ENCODE data around the gene KCNQ2.
A peak's percentile ranks its signal among the peaks of the same experiment; 100 is the strongest.

The KCNQ2 gene

DNA sequence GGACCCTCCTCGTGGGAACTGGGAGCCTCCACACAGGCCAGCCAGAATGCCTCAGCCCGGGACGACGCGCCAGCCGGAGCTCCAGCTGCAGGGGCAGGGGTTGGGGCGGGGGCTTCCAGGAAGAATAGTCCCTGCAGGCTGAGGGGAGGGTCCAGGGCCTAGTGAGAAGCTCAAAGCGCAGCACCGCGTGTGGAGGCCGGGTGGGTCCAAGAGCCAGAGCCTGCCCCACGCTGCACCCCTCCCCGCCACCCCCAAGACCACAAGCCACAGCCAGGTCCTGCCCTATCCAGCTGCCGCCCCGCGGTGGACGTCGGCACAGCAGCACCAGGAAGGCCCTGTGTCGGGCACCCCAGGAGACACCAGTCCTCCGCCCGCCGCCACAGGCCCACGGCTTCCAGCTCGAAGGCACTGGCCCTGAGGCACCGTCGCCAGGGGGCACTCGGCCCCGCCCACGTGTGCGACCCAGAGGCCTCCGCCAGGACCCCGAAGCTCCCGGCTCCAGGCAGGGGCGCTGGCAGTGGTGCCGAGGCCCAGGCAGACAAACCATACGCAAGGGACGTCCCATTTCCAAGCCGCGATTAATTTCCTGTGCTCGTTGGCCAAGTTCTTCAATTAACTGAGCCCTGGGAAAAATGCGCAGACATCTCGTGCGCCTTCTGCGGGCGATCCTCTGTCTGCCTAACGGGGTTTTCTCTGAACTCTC lies 19.5 kb downstream of the KCNQ2 start:
- DNase-seq = no peak

DNA sequence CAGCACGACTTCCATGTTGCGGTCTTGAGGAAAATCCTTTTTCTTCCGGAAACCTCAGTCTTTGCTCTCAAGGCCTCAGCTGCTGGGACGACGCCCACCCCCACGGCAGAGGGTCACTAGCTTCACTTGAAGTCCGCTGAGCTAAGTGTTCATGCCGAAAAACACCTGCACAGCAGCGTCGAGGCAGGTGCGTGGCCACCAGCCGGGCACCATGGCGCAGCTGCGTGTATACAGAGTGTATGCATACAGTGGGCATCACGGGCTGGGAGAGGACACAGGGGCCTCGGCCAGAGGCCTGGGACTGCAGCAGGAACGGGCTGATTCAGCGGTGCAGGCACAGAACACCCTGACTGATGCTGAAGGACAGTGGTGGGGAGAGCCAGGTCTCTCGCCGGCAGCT lies 20.1 kb downstream of the KCNQ2 start:
- DNase-seq = no peak

DNA sequence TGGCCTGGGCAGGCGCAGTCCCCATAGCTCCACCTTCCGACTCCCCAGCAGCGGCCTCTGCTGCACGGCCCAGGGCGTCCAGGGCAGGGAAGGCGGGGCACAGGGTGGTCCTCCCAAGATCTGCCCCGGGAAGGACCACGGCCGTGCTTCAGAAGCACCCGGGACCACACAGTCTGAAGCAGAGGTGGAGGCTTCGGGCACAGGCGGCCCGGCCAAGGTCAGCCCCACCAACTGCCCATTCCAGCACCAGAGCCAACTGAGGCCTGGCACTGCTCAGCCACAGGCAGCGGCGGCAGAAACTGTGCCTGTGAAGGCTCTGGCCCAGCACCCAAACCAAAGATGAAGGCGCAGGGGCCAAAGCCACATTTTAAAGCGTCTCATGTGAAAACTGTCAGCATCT lies 20.6 kb downstream of the KCNQ2 start:
- DNase-seq = no peak

DNA sequence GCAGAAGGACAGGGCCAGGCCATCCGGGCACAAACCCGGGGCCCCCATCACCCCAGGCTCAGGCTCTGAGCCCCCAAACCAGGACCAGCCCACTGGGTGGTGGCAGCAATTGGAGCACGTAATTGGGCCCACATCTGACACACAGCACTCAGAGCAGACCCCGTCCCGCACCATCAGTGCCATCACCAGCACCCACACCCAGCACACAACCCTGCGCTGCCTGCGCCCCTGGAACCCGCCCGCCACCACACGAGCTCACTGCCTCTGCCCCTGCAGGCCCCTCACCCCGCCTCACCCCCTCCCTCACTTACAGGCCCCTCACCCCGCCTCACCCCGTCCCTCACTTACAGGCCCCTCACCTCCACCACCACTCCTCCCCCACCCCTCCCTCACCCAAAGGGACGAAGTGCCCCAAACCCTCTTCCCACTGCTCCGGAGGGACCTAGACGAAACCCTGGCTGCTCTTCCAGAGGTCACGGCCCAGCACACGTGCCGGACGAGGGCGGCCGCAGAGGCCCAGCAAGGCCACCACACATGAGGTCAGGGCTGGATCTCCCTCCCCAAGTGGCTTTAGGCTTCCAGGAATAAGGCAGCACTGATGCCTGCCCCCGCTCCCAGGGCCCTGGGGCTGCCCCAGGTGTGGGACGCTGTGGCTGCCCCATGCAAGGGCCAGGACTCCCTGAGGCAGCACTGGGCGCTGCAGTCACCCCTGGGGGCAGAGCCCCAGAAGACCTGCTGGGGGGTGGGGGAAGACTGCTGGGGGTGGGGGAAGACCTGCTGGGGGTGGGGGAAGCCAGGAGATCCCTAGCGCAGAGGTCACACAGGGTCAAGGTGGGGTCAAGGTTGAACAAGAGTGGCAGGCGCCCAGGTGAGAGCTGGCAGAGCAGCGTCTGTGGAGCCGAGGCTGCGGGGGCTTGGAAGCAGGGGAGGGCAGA lies 22.4 kb downstream of the KCNQ2 start:
- DNase-seq = no peak

DNA sequence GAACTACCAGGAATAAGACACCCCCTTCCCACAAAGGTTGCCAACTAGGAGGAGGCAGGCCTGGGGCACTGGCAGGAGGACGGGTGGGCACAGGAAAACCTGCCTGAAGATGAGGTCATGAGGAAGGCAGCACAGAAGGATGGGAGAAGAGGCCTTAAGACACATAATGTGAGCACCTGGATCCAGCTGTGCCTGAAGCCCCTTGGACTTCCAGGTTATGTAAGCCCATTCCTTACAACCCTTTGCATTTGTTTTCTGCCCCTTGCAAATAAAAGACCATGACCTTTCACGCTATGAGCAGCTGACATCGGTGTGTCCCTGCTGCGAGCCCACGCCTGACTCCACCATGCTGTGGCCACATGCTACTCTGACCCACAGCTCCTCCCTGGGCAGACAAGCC lies 23.4 kb downstream of the KCNQ2 start:
- no peak for DNase-seq

DNA sequence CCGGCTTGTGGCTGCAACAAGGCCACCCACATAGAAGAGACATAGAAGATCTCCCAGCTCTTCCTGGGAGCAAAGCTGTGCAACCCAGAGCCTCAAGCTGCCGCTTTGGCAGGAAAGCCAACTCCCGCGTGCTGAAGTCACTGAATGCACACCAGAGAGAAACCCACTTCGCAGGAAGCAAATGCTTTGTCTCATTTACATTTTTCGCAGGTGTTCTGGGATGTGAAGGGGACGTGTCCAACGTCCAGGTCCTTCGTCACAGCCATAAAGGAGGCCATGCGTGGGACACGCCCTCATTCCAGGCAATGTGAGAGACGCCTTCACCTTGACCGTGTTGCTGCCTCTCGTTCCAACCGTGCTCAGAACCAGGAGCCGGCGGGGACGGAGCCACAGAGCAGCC lies 24.4 kb downstream of the KCNQ2 start:
- DNase-seq = peak in 1 of 14 donors; percentile 41

DNA sequence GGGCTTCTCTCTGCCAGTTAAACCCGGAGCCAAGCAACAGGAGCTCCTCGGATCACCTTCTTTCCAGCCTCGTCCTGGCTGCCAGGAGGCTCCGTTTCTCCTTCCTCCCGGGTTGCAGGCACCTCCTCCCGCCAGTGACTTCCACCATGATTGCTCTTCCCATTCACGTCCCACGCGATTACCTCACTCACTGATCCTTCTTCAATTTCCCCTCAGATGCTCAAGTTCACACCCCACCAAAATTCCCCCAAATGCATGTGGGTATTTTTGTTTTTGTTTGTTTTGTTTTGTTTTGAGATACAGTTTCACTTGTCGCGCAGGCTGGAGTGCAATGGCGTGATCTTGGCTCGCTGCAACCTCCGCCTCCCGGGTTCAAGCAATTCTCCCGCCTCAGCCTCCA lies 25.1 kb downstream of the KCNQ2 start:
- DNase-seq = no peak

DNA sequence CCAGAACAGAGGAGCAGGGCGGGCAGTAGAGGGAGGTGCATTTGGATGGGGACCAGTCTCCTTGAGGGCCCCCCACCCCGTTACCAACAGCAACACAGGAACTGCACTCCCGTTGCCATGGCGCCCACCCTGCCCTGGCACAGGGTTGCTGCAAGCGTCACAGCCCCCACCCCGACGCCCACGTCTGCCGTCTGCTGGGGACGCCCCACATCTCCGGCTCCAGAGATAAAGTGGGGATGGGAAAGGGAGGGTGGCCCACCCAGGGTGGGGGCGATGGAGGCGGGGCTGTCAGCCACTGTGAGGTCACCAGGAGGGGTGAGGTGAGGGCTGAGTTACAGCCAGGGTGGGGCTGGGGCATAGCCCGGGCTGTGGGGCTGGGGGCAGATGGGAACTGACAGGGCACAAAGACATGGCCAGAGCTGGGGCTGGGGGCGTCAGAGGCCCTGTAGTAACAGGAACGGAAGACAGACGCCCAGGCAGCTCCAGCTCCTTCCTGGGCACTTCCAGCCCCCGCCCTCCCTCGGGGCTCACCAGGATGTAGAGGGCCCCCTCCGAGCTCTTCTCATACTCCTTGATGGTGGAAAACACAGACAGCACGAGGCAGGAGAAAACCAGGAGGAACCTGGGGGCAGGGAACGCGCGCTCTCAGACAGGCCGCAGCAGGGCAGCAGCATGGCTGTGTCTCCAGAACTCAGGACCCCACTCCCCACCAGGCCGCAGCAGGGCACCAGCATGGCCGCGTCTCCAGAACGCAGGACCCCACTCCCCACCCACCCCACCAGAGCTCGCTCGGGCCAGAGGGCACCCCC lies 26.0 kb downstream of the KCNQ2 start:
- DNase-seq = no peak

DNA sequence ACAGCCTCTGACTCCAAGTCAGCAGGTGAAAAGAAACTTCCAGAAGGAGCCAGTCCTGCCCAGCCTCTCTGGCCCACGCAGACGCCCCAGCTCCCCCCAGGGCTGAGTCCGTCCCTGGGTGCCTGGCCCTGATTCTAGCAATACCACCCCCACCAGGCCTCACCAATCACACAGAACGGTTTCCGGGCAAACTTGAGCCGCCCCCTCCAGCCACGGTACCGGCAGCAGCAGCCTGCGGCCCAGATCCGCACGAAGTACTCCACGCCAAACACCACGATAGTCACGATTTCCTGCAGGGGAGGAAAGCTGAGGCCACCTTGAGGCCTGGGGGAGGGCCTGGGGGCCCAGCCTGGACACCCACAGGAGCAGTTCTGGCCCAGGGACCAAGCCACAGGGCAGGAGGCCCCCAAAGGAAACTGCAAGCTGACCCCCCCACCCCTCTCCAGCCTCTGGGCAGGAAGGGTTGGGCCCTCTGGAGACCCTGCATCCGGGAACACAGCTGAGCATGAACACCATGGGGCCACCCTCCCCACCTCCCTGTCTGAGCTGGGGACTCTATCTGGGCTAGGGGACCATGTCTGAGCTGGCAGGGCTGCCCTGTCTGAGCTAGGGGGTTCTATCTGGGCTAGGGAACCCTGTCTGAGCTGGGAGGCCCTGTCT lies 27.2 kb downstream of the KCNQ2 start:
- DNase-seq = no peak

DNA sequence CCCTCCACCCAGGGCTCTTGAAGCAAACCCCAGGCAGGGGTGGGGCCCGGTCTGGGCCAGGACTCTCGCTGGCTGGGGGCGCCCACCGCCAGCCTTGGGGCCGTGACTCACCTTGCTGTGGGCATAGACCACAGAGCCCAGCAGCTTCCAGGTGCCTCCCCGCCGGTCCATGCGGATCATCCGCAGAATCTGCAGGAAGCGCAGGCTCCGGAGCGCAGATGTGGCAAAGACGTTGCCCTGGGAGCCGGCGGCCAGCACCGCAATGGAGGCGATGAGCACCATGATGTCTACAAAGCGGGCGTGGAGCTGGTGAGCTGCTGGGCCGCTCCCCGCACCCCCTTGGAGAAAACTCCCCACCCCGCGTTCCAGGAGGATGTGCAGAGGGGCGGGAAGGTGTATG lies 27.9 kb downstream of the KCNQ2 start:
- no peak for DNase-seq

DNA sequence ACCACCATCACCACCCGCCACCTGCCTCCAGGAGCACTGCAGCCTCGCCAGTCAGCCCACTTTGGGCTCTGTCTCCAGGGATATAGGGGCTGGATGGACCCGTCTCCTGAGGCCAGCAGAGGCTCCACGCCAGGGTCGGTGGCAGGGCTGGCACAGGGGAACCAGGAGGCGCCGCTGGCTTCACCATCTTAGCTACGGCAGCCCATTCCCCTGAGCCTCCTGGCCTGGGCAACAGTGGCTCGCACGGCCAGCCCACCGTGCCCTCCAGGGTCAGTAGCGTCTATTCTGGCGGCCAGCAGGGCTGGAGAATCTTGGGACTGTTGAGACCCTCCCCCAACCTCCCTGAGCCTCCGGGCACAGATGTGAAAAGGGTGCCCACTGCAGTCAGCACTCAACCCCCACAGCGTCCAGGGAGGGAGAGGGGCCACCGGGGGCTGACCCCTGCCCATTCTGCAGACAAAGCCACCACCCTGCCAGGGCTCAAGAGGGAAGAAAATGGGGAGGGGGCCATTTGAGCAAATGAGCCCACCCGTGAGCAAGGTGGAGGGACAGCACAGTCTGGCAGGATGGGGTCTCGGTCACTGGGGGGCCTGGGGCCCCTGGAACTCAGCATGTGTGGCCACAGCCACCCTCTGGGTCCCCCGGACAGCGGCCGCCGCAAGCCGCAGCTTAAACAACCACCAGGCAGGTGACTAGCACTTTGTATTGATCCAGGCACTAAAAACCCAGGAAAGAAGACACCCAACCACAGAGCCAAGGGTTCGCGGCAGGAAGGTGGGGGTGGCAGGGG lies 28.7 kb downstream of the KCNQ2 start:
- no peak for DNase-seq

DNA sequence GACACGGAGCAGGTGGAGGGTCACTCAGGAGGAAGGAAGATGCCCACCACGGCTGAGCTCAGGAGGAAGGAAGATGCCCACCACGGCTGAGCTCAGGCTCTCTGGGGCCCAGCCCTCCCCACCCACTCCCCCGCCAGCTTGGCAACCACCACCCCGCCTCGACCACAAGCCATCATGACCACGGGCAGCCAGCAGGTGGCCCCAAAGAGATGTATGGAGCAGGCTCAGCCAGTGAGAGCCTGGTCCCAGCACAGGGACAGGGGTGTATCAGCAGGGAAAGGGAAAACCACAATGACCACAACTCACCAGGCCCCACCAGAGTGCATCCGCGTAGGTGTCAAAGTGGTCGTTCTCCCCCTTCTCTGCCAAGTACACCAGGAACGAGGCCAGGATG lies 30.4 kb downstream of the KCNQ2 start:
- DNase-seq = peak in 1 of 14 donors; percentile 60

DNA sequence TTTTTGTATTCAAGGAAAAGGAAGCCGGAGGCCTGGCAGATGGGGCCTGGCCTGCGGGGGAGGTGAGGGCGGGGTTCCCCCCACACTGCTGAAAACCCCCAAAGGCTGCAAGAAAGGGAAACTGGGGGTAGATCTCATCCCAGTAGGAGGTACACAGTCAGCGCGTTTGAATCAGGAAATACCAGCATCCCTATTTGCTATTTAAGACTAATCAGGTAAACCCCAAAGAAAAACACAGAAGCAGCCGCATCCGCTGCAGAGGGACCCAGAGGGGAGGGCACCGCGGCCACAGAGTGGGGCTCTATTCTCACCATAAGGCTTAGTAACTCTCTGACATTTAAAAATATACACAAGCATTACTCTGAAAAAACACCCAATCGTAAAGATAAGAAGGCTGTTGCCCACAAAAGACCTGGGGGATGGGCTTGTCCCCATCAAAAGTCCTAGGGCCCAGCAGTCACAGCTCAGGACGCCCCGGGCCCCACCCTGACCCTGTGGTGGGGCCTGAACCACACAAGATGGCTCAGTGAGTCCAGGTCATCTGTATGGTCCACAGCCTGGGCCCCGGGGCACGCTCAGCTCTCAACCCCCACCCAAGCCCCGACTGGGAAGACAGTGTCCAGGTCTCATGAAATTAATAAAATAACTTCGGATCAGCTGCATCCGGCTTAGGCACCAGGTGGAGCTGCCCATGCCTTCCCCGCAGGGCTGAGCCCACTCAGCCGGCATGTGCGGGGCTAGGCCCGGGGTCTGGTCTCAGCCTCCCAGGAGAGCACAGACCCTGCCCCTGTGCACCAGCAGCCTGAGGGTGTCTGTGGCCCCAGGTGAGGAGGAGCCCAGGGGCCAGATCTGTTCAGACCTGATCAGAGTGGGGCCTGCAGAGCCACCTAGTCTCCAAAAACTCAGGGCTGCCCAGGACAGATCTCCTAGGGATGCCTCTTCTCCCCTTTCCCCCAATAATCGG lies 31.0 kb downstream of the KCNQ2 start:
- DNase-seq = no peak

DNA sequence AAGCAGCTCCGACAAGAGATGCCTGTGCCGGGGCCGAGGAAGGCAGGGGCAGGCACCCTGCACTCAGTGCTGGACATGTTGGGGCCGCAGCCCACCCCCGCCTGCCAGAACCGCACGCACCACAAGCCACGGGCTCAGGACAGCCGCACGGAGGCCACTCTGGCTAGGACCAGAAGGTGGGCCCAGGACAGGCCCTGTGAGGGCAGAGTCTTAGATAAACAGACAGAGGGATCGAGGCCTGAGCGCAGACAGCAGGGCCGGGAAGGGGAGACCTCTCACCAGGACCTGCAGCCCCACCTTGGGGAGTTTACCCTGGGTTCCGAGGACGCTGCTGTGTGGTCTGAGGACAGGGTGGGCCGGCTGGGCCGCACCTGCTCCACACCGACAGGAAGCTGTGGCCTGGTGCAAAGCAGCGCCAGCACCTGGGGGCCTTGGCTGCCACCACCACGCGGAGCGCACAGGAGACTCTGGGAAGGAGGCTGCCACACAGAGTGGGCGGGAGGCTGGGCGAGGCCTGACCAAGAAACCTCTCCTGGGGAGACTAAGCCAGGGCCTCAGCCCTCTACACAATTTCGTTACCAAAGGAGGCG lies 32.0 kb downstream of the KCNQ2 start:
- no peak for DNase-seq

DNA sequence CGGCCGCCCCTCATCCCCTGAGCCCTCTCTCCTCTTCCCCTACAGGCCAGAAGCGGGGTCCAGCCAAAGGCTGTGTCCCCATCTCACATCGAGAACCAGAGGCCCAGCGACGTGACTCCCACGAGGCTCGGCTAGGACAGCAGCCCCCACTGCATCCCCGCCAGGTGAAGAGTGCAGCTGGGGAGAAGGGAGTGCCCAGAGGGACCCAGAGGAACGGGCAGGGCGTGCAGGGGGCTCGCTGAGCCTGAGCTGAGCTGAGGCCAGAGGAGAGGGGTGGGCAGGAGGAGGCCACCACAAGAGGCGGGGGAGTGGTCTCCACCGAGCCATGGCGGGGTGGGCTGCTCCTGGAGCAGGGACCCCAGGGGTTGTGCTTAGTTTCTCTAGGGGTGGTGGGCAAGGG lies 32.6 kb downstream of the KCNQ2 start:
- DNase-seq = no peak

DNA sequence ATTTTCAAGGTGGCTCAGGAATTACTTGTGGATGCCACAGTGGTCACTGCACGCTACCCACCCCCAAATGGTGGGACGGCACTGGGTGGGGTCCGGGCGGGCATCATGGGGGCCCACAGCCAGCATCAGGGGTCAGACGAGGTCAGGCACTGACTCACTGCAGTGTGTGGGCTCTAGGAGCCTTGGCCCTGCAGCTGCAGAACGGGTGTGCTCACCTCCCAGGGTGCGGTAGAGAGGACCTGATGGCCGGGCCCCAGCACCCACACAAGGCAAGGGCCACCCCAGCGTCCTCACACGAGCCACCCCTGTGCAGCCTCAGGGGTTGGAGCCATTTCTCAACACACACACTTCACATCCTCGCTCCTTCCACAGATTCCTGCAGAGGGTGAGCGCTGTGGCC lies 34.3 kb downstream of the KCNQ2 start:
- no peak for DNase-seq

DNA sequence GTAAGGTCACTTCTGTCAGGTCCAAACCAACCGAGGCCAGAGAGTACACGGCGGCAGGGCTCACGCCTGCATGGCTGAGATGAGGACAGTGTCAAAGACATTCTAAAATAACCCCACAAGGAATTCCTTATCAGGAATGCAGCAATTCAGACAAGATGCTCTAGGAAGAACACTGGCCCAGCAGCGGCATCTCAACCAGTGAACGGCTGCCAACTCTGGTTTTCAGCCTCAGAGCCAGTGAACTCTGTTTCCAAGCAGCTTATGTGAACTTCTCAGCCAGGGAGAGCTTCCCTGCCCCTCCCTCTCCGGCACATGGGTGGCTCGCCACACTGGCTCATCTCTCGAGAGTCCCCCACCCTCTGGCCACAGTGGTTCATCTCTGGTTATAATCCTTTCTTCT lies 36.9 kb downstream of the KCNQ2 start:
- DNase-seq = peak in 1 of 14 donors; percentile 1

DNA sequence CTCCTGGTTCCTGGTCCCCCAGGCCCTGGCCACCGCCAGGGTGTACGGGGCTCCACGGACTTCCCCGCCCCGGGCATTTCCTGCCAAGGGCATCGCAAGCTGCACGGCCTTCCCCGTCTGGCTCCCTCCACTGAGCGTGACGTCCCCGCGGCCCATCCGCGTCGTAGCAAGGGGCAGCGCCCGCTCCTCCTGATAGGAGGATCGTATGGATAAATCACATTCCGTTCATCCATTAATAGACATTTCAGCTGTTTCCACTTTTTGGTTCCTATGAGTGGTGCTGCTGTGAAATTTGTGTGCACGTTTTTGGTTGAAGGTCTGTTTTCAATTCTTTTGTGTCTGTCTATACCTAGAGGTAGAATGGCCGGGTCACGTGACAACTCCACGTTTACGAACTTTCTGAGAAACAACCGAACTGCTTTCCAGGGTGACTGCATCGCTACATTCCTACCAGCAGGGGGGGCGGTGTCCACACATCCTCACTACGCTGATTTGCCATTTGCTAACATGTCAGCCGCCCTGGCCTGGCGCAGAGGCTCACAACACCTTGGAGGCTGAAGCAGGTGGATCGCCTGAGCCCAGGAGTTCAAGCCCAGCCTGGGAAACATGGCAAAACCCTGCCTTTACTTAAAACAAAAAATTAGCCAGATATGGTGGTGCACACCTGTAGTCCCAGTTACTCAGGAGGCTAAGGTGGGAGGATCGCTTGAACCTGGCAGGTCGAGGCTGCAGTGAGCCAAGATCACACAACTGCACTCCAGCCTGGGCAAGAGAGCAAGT lies 37.7 kb downstream of the KCNQ2 start:
- peak in 10 of 14 donors; percentile 3 to 76 (median 21) for DNase-seq
